ENCODE data around the gene KCNMB2.

DNA sequence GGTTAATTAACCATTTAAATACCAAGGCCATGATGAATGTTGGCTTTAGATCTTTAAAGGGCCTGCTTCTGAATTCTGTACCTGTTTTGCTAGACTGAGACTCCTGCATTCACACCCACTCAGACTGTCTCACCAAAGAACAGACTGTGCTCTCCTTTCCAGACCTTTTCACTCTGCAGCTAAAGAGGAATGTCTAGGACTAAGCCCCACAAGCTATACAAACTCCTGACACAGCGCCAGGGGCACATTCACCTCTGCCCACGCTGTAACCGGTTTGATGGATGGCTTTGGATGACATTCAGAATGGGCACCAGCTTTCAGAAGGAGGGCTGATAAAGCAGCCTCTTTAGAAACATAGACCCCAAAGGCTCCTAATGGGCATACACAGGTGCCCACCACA lies 200.1 kb downstream of the KCNMB2 start:
- TF ChIP-seq, protein P1, sequence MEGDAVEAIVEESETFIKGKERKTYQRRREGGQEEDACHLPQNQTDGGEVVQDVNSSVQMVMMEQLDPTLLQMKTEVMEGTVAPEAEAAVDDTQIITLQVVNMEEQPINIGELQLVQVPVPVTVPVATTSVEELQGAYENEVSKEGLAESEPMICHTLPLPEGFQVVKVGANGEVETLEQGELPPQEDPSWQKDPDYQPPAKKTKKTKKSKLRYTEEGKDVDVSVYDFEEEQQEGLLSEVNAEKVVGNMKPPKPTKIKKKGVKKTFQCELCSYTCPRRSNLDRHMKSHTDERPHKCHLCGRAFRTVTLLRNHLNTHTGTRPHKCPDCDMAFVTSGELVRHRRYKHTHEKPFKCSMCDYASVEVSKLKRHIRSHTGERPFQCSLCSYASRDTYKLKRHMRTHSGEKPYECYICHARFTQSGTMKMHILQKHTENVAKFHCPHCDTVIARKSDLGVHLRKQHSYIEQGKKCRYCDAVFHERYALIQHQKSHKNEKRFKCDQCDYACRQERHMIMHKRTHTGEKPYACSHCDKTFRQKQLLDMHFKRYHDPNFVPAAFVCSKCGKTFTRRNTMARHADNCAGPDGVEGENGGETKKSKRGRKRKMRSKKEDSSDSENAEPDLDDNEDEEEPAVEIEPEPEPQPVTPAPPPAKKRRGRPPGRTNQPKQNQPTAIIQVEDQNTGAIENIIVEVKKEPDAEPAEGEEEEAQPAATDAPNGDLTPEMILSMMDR (IDR thresholded peaks at IDR 0.05): no peak
- no peak for TF ChIP-seq POLR2A (IDR thresholded peaks at IDR 0.05)

All from right lobe of liver (tissue), 4 donors.